GM18502 (cell line): ENCODE results near the gene PPM1L.

Experiments
- ATAC-seq: cut with Tn5 transposase; IDR thresholded peaks from one replicate; pipeline ENCODE4 v1.9.1; 2021; ENCODE audit warnings: mild to moderate bottlenecking; ENCODE audit not compliant: unreplicated experiment, poor library complexity

PPM1L gene

GRCh38 chr3:160919942-160920341 lies 163.9 kb downstream of the PPM1L start:
- ATAC-seq, result no peak

GRCh38 chr3:160921020-160921635 lies 165.1 kb downstream of the PPM1L start:
- ATAC-seq, result peak; percentile 89

- ATAC-seq, result no peak
Measured at GRCh38 chr3:160924776-160925175, 168.7 kb downstream of the PPM1L start.

GRCh38 chr3:160927620-160928019 lies 171.6 kb downstream of the PPM1L start:
- ATAC-seq, result no peak

GRCh38 chr3:160928183-160928726 lies 172.2 kb downstream of the PPM1L start:
- no peak for ATAC-seq

- no peak for ATAC-seq
Measured at GRCh38 chr3:160929595-160929994, 173.6 kb downstream of the PPM1L start.

- ATAC-seq, result no peak
Measured at GRCh38 chr3:160931474-160931873, 175.4 kb downstream of the PPM1L start.

- no peak for ATAC-seq
Measured at GRCh38 chr3:160935413-160936095, 179.5 kb downstream of the PPM1L start.

GRCh38 chr3:160941885-160942494 lies 186.0 kb downstream of the PPM1L start:
- peak; percentile 96 for ATAC-seq

GRCh38 chr3:160943996-160944395 lies 188.0 kb downstream of the PPM1L start:
- no peak for ATAC-seq

- ATAC-seq, result no peak
Measured at GRCh38 chr3:160945336-160945735, 189.3 kb downstream of the PPM1L start.

- no peak for ATAC-seq
Measured at GRCh38 chr3:160948273-160948672, 192.2 kb downstream of the PPM1L start.

- ATAC-seq, result no peak
Measured at GRCh38 chr3:160949460-160949859, 193.4 kb downstream of the PPM1L start.

GRCh38 chr3:160950542-160950941 lies 194.5 kb downstream of the PPM1L start:
- ATAC-seq, result no peak

GRCh38 chr3:160950954-160951353 lies 194.9 kb downstream of the PPM1L start:
- ATAC-seq, result no peak

- ATAC-seq, result no peak
Measured at GRCh38 chr3:160951642-160952487, 195.8 kb downstream of the PPM1L start.

GRCh38 chr3:160953686-160954085 lies 197.7 kb downstream of the PPM1L start:
- no peak for ATAC-seq

- peak; percentile 90 for ATAC-seq
Measured at GRCh38 chr3:160956785-160957184, 200.8 kb downstream of the PPM1L start.

- no peak for ATAC-seq
Measured at GRCh38 chr3:160960568-160960967, 204.5 kb downstream of the PPM1L start.

GRCh38 chr3:160963949-160964348 lies 207.9 kb downstream of the PPM1L start:
- no peak for ATAC-seq

- no peak for ATAC-seq
Measured at GRCh38 chr3:160968761-160969160, 212.7 kb downstream of the PPM1L start.
